OCI-M2 (cell line): ENCODE results near the gene MYO1D.
"Not testable (repeated sequence)": the region's sequence is repeated elsewhere in the genome, so short reads cannot be mapped to it uniquely, and the experiment has no call there.

Experiments used
- DNase-seq: peaks from one replicate; lab custom pipeline; 2025; ENCODE audit not compliant: unreplicated experiment; lab: John Stamatoyannopoulos, UW

Gene MYO1D

DNA sequence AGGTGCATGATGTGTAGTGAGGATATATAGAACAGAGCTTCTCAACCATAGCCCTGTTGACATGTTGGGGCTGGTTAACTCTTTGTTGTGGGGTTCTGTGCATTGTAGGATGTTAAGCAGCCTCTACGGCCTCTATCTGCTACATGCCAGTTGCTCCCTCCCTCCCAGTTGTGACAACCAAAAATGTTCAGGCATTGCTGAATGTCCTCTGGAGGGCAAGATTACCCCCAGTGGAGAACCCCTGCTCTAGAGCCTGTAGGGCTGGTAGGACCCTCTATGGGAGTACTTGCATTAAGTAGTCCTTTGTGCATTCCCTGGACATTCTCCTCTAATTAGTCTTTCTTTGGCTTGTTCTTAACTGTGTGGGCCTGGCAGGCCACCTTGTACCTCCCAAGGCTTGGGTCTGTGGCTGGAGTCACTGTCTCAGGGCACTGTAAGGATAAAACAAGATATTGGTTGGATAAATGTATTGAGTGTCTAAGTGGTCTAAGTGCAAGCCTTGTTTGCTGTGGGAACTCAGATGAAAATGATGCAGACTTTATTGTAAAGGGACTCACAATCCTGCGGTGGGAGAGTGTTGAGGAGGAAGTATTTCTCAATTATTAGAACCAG, 19.8 kb upstream of the MYO1D start:
- no peak for DNase-seq

DNA sequence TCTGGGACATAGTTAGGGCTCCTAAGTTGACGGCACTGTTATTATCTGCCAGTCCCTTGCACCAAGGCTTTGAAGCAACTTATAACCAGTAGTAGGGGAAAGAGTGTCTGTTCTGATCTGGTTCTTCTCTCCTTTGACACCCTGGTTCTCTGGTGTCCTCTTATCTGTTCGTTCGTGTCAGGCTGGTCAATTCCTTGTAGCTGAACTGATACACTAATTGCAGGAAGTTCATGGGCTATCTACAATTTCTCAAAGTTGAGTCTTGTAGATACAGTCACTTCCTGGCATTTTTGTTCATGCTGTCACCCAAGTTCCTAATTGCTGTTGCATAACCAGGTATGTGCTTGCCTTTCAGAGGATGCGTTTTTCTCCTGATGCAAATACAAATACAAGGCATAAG, 17.3 kb upstream of the MYO1D start:
- DNase-seq = peak; percentile 51

DNA sequence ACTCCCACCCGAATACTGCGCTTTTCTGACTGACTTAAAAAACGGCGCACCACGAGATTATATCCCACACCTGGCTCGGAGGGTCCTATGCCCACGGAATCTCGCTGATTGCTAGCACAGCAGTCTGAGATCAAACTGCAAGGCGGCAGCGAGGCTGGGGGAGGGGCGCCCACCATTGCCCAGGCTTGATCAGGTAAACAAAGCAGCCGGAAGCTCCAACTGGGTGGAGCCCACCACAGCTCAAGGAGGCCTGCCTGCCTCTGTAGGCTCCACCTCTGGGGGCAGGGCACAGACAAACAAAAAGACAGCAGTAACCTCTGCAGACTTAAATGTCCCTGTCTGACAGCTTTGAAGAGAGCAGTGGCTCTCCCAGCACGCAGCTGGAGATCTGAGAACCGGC, 10.5 kb upstream of the MYO1D start:
- DNase-seq = not testable (repeated sequence)

DNA sequence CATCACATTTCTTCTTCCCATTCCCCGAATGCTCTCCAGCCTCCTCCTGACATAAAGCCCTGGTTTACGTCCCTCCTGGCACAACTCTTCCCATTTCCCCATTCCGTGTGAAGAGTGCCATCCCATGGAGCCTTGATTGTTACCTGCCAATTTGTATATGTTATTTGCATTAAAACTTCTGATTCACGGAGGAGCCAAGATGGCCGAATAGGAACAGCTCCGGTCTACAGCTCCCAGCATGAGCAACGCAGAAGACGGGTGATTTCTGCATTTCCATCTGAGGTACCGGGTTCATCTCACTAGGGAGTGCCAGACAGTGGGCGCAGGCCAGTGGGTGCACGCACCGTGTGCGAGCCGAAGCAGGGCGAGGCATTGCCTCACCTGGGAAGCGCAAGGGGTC, 10.0 kb upstream of the MYO1D start:
- not testable (repeated sequence) for DNase-seq

DNA sequence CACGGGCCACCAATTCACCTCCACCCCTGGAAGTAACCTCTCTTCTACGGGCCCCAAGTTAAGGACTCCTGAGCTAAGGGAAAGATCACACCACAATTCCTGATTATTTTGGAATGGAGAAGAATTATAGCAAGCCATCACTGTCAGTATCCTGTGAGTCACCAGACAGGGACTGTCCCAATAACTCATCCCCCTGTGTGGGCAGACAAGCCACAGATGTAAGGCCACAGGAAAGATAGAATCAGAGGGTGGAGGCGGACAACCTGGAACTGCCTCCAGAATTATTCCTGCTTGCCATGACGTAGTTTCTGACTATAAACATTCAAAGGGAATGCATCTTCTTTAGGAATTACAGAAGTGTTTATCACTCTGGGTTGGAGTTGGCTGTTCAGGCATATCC, 5.8 kb upstream of the MYO1D start:
- DNase-seq = no peak

DNA sequence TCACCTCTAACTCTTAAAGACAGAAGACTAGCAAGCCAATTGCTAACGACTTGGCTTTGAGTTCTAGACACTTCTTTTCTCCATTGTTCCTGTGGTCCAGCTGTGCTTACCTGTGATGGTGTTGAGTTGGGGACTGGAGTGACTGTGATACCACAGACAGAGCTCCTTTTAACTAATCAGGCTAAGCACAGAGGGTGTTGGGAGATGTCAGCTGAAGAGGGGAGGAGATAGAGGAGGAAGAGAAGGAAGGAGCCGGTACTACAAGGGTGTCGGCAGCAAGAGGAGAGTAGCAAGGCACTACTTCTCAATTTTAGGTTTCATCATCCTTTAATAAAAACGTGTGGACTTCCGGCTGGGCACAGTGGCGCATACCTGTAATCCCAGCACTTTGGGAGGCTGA, 5.1 kb upstream of the MYO1D start:
- no peak for DNase-seq

DNA sequence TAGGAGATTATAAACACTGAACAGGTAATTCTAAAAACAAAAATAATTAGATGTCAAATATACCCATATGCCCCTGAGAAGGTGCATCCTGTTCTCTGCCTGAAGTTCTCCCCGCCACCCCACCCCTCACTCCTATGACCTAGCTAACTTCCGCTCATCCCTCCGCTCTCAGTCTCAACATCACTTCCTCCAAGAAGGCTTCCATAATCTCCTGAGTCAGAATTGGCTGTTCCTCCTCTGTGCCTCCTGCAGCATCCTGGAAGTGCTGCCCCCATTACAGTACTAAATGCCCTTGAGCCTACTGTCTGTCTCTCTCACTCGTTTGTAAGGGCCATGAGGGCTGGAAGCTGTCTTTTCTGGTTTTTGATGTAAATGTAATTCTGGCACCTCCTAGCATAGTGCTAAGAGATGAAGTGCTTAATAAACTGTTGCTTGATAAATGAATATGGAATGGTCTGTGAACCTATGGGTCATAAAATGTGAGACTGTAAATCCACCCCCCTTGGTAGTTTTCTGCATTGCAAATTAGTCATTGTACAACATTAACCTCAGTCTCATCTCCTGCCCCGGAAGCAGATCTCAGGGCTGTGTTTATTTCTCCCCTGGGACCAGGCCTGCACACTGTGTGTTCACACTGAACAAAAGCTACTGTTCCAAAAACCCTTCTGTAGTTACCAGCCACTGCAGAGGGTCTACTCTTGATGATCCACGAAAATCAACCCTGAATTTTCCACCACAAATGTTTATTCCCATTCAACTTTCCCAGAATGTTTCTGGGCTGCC, 3.9 kb upstream of the MYO1D start:
- no peak for DNase-seq

DNA sequence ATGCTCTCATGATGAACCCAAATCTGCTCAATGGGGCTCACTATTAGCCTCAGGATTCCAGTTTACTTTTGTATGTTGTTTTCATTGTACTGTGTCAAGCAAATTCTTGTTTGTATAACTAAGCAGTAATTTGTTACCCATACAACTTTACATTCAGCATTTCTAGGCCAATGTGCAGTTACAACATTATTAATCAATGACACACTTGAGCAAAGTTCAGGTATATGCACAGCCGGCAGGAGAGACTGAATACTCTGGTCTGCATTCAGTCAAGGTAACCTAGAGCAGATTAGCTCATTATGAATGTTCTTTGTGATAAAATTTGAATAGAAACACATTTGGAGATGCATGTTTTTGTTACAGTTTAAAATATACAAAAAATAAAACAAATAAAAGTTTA, 2.2 kb upstream of the MYO1D start:
- no peak for DNase-seq

DNA sequence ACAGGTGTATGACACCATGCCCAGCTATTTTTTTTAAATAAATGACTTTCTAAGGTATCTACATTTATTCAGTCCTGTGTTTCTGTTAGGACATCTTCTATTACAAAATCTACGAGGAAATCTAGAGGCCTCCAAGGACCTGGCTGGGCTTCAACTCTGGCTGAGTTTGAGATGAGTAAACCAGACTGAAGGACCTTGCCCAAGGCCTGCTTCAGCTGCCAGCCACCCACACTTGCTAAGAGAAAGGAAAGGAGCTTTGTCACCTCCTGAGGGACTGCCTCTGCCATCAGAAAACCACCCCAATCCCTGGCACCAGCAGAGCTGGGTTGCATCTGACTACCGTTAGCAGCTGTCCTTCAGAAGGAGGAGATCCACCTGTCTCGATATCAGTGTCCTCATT, 1.3 kb upstream of the MYO1D start:
- no peak for DNase-seq

DNA sequence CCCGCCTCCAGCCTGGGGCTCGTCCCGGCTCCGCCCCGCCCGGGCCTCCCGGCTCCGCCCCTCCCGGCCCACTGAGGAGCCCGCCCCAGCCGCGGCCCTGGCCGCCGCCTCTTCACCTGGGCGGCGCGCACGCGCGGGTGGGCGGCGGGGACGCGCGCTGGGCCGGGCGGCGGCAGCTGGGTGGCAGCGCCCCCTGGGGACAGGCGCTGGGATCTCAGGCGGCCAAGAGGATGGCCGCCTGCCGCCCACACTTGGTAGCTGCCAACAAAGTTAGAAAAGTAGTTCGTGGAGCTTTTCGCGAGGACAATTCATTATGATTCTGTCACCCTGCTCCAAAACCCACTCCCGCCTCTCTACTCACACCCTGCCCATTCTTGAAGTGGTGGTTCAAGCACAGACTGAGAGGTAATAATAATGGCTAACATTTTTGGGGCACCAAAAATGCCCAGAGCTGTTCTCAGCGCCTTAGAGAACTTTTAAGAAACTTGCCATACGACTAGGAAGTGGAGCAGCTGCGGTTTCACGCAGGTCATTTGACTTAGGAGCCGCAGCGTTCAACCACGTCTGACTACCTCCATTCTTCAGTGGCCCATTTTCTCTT, 340 bp upstream of the MYO1D start:
- no peak for DNase-seq

DNA sequence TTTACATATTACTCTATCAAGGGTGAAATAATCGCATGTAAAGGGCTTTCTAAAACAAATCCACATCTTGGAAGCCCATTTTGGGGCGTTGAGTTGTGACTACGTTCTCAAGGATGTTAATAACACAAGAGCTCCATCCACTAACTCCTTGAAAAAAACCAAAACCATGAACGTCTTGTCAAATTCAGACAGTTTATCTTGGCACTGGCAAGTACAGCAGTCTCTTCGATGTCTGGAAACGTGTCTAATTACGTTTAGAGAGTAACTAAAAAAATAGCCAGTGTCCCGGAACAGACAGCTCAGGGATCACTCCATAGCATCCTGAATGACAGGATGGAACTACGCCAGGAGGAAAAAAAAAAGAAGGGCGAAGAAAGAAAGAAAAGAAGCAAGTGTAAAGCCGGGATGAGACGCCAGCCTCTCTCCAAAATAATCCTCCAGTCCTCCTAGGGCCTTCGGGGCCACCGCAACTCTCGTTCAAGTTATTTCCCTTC, 954 bp downstream of the MYO1D start:
- no peak for DNase-seq

DNA sequence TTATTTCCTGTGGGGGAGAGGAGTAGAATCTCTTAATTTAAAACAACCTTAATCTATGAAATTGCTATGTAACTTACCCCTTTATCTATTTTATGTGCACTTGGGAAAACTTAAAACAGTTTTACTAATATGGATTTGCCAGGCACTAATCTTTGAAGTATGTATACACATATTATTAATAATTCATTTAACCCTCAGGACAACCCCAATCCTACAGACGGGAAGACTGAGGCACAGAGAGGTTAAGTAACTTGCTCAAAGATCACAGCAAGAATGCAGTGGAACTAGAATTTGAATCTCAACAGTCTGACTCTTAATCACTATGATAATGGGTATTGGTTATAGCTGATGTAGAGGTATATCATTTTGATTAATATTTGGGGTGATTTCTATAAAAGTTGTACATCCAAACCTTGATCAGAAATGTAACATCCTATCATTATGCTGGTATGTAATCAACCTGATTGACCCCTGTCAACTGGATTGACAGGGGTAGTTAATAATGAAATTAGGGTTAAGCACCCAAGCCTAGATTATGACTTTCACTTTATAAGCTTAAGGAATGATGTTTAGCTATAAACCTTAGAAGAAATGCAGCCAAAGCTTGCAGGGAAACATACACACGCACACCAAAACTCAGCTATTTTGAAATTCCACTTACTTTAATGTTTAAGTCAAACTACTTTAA, 1.6 kb downstream of the MYO1D start:
- DNase-seq = no peak

DNA sequence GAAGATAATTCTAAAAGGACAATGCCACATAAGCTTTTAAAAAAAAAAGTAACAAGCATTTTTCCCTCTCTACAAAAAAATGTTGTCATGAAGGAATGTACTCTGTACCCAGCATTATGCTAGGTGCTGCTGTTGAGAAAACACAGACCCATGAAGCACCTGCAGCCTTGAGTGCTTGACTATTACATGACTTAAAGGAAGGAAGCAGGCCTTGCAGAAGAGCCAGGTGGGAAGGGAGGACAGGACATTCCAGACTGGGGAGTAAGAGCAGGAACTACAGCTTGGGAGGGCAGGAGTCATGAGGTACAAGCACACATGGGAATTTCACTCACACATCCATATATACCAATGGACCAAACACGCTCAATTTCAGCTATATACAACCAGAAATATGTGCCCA, 3.8 kb downstream of the MYO1D start:
- no peak for DNase-seq

DNA sequence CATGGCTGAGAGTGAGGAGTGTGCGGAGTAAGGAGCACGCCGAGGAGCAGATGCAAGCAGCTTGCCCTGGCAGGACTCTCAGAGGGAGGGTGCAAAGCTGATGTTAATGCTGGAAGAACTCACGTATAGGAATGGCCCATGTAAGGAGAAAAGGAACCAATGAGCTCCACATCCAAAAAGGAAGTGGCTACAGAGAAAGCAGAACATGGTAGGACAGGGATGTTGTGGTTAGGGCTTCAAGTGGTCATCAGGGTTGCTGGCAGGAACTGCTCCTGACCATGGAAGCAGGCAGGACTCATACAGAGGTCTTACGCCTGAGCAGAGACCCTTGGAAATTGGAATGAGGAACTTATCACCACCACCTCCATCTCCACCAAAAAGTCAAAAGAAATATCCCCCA, 5.2 kb downstream of the MYO1D start:
- no peak for DNase-seq

DNA sequence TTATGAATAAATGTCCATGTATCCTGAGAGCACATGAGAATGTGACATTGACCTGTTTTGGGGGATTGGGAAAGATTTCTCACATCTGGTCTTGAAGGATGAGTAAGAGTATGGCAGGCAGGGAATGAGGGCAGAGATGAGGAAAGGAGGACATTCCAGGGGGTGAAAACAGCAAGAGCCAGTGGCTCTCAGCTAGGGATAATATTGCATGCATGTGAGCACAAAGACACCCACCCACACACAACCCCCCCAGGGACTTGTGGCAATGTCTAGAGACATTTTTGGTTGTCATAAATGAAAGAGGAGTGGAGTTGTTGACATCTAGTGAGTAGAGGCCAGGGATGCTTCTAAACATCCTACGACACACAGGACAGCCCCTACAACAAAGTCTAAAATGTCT, 6.0 kb downstream of the MYO1D start:
- no peak for DNase-seq

DNA sequence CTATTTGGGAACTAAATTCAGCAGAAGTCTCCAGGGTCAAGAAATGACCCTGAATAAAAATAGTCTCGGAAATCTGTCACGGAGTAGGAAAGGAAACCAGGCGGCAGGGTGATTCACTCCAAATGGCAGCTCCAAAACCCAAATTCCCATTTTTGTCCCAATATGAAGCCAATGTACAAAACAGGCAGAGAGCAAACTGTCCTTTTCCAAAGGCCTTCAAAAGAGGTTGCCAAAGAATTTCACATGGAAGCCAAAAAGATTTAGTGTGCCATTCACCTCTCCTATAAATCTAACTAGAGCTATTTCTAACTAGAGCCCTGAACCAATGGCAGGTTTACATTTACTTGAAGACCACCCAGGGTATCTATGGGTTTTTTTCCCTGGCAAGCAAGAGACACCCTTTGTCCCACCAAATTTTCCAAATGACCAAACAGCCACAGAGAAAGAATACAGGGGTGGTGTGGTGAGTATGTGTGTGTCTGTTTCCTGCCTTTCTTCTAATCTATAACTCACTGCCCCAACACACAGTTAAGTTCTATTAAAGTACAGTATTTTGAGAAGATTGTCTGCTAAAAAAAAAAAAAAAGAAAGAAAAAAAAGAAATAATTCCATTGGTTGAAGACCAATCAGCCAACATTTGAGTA, 6.8 kb downstream of the MYO1D start:
- DNase-seq = no peak

DNA sequence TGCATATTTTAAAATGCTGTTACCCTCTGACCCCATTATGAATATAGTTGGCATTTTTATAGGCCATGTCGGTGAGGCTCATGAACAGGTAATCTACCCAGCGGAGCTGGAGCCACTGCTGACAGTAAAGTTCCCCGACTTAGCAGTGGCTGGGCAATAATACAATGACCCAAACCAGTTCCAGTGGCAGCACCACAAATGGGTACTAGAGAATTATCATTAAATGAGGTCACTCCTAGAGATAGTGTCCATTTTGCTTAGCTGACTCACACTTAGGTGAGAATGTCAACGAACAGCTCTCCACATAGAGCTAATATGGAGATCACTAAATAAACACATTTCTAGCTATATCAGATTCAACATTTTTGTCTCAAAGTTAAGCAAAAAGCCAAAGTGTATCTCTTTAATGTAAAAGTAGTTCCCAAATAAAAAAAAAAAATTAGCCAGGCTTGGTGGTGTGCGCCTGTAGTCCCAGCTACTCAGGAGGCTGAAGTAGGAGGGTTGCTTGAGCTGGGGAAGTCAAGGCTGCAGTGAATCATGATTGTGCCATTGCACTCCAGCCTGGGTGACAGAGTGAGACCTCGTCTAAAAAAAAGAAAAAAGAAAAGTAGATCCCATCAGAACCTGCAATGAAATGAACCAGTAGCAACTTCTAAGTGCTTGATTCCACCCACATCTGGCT, 7.4 kb downstream of the MYO1D start:
- DNase-seq = no peak

DNA sequence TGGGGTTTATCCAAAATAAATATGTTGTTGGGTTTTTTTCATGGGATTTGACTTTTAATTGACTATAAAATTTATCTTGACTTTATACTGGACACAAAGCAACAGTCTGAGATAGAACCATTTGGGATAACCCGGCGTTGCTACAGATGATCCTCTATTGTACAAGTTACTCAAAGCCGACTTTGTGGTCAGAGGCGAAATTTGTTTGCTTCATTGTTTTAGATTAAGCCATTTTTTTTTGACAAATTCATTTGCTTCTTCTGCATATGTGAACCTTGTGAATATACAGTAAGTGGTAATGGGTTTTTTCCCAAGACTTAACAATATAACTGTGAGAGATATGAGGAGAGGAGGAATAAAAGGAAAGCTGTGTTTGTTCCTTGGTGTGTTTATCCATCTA, 11.8 kb downstream of the MYO1D start:
- no peak for DNase-seq

DNA sequence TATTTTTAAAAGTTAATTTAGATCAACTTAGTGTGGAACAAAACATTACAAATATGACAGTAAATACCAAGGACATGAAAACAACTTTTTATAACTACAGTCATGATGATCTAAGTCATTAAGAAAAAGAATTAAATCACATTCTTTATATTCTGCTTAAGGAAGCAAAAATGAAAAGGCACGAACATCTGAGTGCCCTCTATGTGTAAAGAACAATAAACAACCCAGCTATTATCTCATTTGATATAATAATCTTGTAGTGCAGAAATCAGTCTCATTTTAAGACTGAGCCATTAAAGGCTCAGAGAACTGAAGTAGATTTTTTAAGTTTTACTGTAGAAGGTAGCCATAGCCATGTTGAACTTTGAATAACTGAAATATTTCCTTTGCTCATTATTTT, 13.4 kb downstream of the MYO1D start:
- no peak for DNase-seq

DNA sequence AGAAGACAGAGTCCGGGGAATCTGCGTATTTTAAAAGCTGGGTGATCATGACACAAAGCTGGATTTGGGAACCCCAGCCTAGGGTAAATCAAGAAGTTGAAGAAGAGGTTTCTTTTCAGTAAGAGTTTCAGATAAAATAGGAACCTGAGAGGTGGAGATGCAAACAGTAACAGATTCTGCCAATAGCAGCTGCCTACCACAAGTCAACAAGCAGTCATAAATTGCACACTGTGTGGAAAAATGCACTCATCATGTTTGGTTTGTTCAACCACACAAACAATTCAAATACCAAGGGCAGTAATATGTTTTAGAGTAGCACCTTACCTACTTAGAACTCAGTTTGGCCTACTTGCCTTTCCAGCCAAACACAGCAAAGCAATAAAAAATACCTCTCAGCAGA, 14.0 kb downstream of the MYO1D start:
- DNase-seq = no peak

DNA sequence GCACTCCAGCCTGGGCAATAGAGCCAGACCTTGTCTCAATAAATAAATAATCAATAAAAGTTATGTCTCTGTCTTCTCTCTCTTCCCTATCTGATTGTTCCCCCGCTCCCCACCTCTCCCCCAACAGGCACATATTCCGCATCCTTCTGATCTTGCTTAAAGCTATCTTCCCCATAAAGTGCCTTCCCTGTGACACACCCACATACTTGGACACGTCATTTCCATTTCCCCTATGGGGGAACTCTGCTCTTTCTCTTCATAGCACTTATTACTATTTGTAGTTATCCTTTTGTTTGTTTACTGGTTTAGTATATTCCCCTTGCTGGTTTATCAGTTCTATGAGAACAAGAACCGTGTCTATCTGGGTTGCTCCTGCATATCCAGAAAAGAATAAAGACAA, 14.9 kb downstream of the MYO1D start:
- no peak for DNase-seq
